Endometrial microvascular endothelial cells (primary cell): ENCODE measurements around the gene DNAJA4. TPM values are rescaled to one million over a fixed set of nuclear protein-coding genes. Genes with fewer than 3 reads are reported as not detected.

Experiments used
- in situ Hi-C: cut with HindIII; loops from 2 replicates; pipeline ENCODE4 v1.10.0; 2017; ENCODE audit warnings: low sequenced_read_pairs, low pct_unique_long_range_greater_than_20kb; ENCODE audit errors: inconsistent ontology term
- total RNA-seq: library from RNA; depleted of rRNA; stranded (reverse); fragments of >200 nt; gene quantifications from one replicate; pipeline ENCODE4 v1.2.3, GENCODE V29; 2015; ENCODE audit errors: inconsistent ontology term

The DNAJA4 gene
- total RNA-seq, 1 donor from 2014 or later, result 8.5 TPM

GRCh38 chr15:78304216-78305066 lies 40.1 kb downstream of the DNAJA4 start:
- in situ Hi-C loops, result no loop called here

GRCh38 chr15:78306176-78306774 lies 41.9 kb downstream of the DNAJA4 start:
- in situ Hi-C loops, result no loop called here

- in situ Hi-C loops, result no loop called here
These were observed 43.6 kb downstream of the DNAJA4 start for GRCh38 chr15:78307976-78308375.

- in situ Hi-C loops, result no loop called here
These were observed 44.2 kb downstream of the DNAJA4 start for GRCh38 chr15:78308422-78309032.

- in situ Hi-C loops, result no loop called here
These were observed 46.9 kb downstream of the DNAJA4 start for GRCh38 chr15:78311292-78311691.

- in situ Hi-C loops, result no loop called here
These were observed 48.2 kb downstream of the DNAJA4 start for GRCh38 chr15:78312536-78312935.

- in situ Hi-C loops, result no loop called here
These were observed 48.6 kb downstream of the DNAJA4 start for GRCh38 chr15:78312957-78313356.

GRCh38 chr15:78313383-78313782 lies 49.0 kb downstream of the DNAJA4 start:
- in situ Hi-C loops, result no loop called here

- in situ Hi-C loops, result no loop called here
These were observed 49.8 kb downstream of the DNAJA4 start for GRCh38 chr15:78314181-78314581.

- in situ Hi-C loops, result no loop called here
These were observed 51.4 kb downstream of the DNAJA4 start for GRCh38 chr15:78315686-78316282.

- in situ Hi-C loops, result no loop called here
These were observed 52.1 kb downstream of the DNAJA4 start for GRCh38 chr15:78316283-78317083.

- in situ Hi-C loops, result no loop called here
These were observed 52.9 kb downstream of the DNAJA4 start for GRCh38 chr15:78317145-78317836.

- in situ Hi-C loops, result no loop called here
These were observed 55.2 kb downstream of the DNAJA4 start for GRCh38 chr15:78319588-78319987.

GRCh38 chr15:78320183-78320582 lies 55.8 kb downstream of the DNAJA4 start:
- in situ Hi-C loops, result no loop called here

- in situ Hi-C loops, result no loop called here
These were observed 56.7 kb downstream of the DNAJA4 start for GRCh38 chr15:78321041-78321570.

- in situ Hi-C loops, result no loop called here
These were observed 57.4 kb downstream of the DNAJA4 start for GRCh38 chr15:78321786-78322185.

- in situ Hi-C loops, result no loop called here
These were observed 57.9 kb downstream of the DNAJA4 start for GRCh38 chr15:78322243-78322642.
